OCI-LY7 (cell line): Measurements from ENCODE around the gene DDX11. TPM values are rescaled to one million over a fixed set of nuclear protein-coding genes. Genes with fewer than 3 reads are reported as not detected.
"Not testable (repeated sequence)": the region's sequence is repeated elsewhere in the genome, so short reads cannot be mapped to it uniquely, and the experiment has no call there.

ENCODE experiments used
- BruUV-seq: library from RNA; stranded (reverse); fragments of 400-500 nt; replicated peaks from 2 replicates; lab custom pipeline; 2021; lab: Mats Ljungman, UMichigan
- CTCF ChIA-PET: fragments of 300-600 bp; sonication (Branson Sonifier 250); formaldehyde crosslinking; loops from one replicate; lab custom pipeline; 2022; ENCODE audit warnings: antibody characterized with exemption; ENCODE audit not compliant: unreplicated experiment; lab: Charles Lee
- POLR2A ChIA-PET: fragments of 300-600 bp; sonication (Branson Sonifier 250); formaldehyde crosslinking; loops from one replicate; lab custom pipeline; 2022; ENCODE audit warnings: antibody characterized with exemption; lab: Charles Lee
- DNase-seq: peaks from one replicate; pipeline ENCODE4 v3.0.0-alpha.2; 2015; ENCODE audit warnings: low spot score
- H2AFZ ChIP-seq: fragments of 200-600 bp; sonication (generic), shearing (Covaris generic); 2 replicates; pipeline ENCODE4 v1.6.1; 2014; ENCODE audit warnings: mild to moderate bottlenecking, antibody characterized with exemption, low read length, moderate library complexity
- H3K27ac ChIP-seq: fragments of 200-600 bp; sonication (generic); 2 replicates; pipeline ENCODE4 v1.5.1; 2014; ENCODE audit warnings: mixed run types, low read depth, mild to moderate bottlenecking, moderate library complexity, low read length, inconsistent platforms; ENCODE audit not compliant: poor library complexity, severe bottlenecking
- H3K36me3 ChIP-seq: fragments of 200-600 bp; sonication (generic); 2 replicates; pipeline ENCODE4 v1.6.1; 2014; ENCODE audit warnings: mild to moderate bottlenecking, antibody characterized with exemption, low read length, moderate library complexity, mixed read lengths; ENCODE audit not compliant: insufficient read depth
- H3K4me1 ChIP-seq: fragments of 200-600 bp; sonication (generic); 2 replicates; pipeline ENCODE4 v1.5.1; 2014; ENCODE audit warnings: mild to moderate bottlenecking, low read length; ENCODE audit not compliant: insufficient read depth, poor library complexity, severe bottlenecking
- H3K4me2 ChIP-seq: fragments of 200-600 bp; sonication (generic); 2 replicates; pipeline ENCODE4 v1.6.1; 2014; ENCODE audit warnings: mild to moderate bottlenecking, low read length
- H3K4me3 ChIP-seq: fragments of 200-600 bp; sonication (generic); 2 replicates; pipeline ENCODE4 v1.5.1; 2014; ENCODE audit warnings: mild to moderate bottlenecking, low read depth, low read length; ENCODE audit not compliant: poor library complexity, severe bottlenecking
- H3K79me2 ChIP-seq: fragments of 200-600 bp; sonication (generic); 2 replicates; pipeline ENCODE4 v1.6.1; 2016; ENCODE audit warnings: low read depth, mild to moderate bottlenecking, low read length, moderate library complexity, mixed read lengths; ENCODE audit not compliant: insufficient read depth
- H3K9me2 ChIP-seq: fragments of 200-600 bp; sonication (generic); 2 replicates; pipeline ENCODE4 v1.6.1; 2016; ENCODE audit warnings: mild to moderate bottlenecking, low read length, mixed read lengths; ENCODE audit not compliant: insufficient read depth
- H3K9me3 ChIP-seq: fragments of 200-600 bp; sonication (generic); 2 replicates; pipeline ENCODE4 v1.6.1; 2014; ENCODE audit warnings: mild to moderate bottlenecking, mixed run types, low read length, mixed read lengths
- H4K20me1 ChIP-seq: fragments of 200-600 bp; sonication (generic); 2 replicates; pipeline ENCODE4 v1.6.1; 2014; ENCODE audit warnings: mild to moderate bottlenecking, antibody characterized with exemption, low read length, moderate library complexity, mixed read lengths; ENCODE audit not compliant: insufficient read depth
- intact Hi-C: fragments of 100-400 bp; cut with micrococcal nuclease; formaldehyde crosslinking; loops from one replicate; pipeline ENCODE4 v1.10.0; 2022; ENCODE audit not compliant: unreplicated experiment
- total RNA-seq, 2 experiments: library from RNA; depleted of rRNA in 1 of 2; stranded (reverse); fragments of >200 nt in 1 of 2; shearing (Covaris generic) in 1 of 2; gene quantifications; 2 replicates each; pipeline ENCODE4 v1.2.3, GENCODE V29; 2014 to 2022

The DDX11 gene
- total RNA-seq, 2 experiments from 2014 or later = 189 to 262 TPM

DNA sequence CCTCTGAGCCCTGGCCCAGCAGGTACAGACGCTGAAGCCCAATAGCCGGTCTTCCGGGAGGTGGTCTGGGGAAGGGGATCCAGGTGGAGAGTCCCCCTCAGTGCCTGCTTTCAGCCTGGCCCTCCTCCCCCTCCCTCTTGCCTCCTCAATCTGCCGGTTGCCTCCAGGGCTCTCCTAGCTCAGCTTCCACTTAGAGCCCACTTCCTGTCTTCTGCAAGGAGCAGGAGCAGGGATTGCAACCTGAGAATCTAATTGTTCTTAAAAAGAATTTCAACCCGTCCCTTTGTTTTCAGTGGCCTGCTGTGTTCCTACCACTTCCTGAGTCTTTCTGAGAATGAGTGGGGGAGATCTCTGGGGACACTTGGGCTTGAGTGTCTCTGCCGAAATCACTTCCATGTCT is 6.6 kb downstream of the DDX11 start:
- H3K36me3 ChIP-seq = peaks cover 38% of the 10 kb centered on the region
- peaks cover 27% of the 10 kb centered on the region for H3K79me2 ChIP-seq
- H2AFZ ChIP-seq, CTCF ChIA-PET, H4K20me1 ChIP-seq, intact Hi-C loops, DNase-seq, H3K4me2 ChIP-seq, H3K27ac ChIP-seq, POLR2A ChIA-PET, H3K9me2 ChIP-seq, H3K4me3 ChIP-seq, H3K9me3 ChIP-seq, BruUV-seq: not testable (repeated sequence)
- peaks cover 10% of the 10 kb centered on the region for H3K4me1 ChIP-seq

DNA sequence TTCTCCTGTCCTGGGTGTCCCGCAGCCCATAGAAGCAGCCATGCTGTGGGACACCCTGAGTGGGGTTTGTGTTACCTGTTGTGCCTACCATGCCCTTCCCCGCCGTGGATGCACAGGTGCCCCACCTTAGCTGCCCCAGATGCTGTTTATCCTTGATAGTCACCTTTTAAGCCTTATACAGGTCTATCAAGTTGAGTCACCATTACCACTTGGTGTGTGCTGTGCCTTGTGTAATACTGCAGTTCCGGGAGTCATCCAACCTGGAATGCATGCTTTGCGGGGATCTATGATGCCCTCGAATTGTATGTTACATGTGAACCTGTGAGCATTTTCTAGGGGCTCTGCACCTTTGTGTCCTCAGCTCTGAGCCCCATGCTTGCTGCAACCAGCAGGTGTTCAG is 7.6 kb downstream of the DDX11 start:
- POLR2A ChIA-PET, BruUV-seq: not testable (repeated sequence)

DNA sequence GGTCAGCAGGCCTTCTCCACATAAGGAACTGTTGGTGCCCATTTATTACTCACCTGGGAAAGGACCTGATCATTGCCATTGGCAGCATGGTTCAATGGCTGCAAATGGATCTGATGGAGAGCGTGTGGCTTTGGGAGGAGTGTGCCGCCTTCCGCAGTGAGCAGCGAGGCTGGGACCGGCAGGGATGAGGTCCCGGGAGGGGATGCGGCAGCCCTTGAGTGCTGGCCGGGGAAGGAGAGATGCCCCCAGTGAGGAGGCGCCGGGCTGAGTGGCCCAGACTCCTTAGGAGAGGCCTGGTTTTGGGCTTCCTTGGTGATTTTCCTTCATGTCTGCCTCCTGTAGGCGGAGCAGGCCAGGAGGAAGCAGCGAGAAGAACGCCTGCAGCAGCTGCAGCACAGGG is 10.6 kb downstream of the DDX11 start:
- intact Hi-C loops, H3K4me2 ChIP-seq, H3K27ac ChIP-seq, H2AFZ ChIP-seq, BruUV-seq, H3K9me2 ChIP-seq, POLR2A ChIA-PET, H3K9me3 ChIP-seq, H3K4me1 ChIP-seq, H3K4me3 ChIP-seq, DNase-seq, H3K79me2 ChIP-seq, H4K20me1 ChIP-seq, CTCF ChIA-PET: not testable (repeated sequence)
- peaks cover 46% of the 10 kb centered on the region for H3K36me3 ChIP-seq

More for the DNA sequence above, 7.6 kb downstream of the DDX11 start:
- intact Hi-C loops, H3K4me2 ChIP-seq, DNase-seq, H4K20me1 ChIP-seq, H3K9me2 ChIP-seq, H3K4me3 ChIP-seq, H3K9me3 ChIP-seq, H3K4me1 ChIP-seq, H3K27ac ChIP-seq, CTCF ChIA-PET, H2AFZ ChIP-seq: not testable (repeated sequence)
- Histone ChIP-seq H3K36me3 (peaks cover 37% of the 10 kb centered on the region), H3K79me2 (peaks cover 17% of the 10 kb centered on the region)

- H3K79me2 ChIP-seq, H3K27ac ChIP-seq, POLR2A ChIA-PET, intact Hi-C loops, H3K9me3 ChIP-seq, DNase-seq, H3K4me2 ChIP-seq, H3K4me3 ChIP-seq, CTCF ChIA-PET, BruUV-seq, H4K20me1 ChIP-seq, H3K4me1 ChIP-seq, H3K9me2 ChIP-seq, H2AFZ ChIP-seq: not testable (repeated sequence)
- H3K36me3 ChIP-seq = peaks cover 50% of the 10 kb centered on the region
These were observed 12.4 kb downstream of the DDX11 start for GRCh38 chr12:31086032-31086431.

DNA sequence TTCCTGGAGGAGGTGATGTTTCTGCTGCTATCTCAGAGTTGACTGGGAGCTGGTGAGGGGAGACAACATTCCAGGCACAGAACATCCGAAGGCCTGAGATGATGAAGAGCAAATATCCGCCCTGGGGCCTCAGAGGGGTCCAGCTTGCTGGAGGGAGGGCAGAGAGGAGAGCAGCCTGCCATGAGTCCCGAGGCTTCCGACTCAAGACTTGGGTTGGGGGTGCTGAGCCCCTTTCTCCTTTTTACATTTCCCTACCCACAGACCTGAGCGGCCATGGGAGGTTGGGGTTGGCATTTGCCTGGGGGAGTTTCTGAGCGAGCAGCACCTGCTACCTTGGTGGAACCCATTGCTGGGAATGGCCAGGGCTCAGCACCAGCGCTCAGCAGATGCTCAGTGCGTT is 13.8 kb downstream of the DDX11 start:
- POLR2A ChIA-PET, H3K27ac ChIP-seq, CTCF ChIA-PET, H3K79me2 ChIP-seq, H3K4me1 ChIP-seq, intact Hi-C loops, BruUV-seq, H2AFZ ChIP-seq, H4K20me1 ChIP-seq, H3K4me2 ChIP-seq, H3K9me2 ChIP-seq, H3K9me3 ChIP-seq, H3K4me3 ChIP-seq, DNase-seq: not testable (repeated sequence)
- H3K36me3 ChIP-seq = peaks cover 50% of the 10 kb centered on the region

DNA sequence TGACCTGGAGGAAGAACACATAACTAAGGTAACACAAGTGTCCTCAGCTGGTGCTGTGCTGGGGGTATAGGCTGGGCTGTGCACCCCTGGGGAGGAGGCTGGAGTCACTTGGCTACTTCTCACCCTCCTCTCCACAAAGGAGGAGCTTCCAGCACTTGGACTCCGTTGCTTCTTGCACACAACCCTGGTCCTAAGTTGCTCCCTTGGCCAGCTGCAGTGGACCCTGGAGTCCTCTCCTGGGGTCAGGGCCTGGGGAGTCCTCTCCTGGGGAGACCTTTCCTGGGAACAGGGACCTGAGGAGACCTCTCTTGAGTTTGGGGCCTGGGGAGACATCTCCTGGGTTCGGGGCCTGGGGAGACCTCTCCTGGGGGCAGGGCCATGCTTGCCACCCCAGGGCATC is 14.3 kb downstream of the DDX11 start:
- peaks cover 46% of the 10 kb centered on the region for H3K36me3 ChIP-seq
- H3K9me2 ChIP-seq, H3K4me3 ChIP-seq, BruUV-seq, DNase-seq, POLR2A ChIA-PET, CTCF ChIA-PET, H3K9me3 ChIP-seq, H3K27ac ChIP-seq, H3K4me1 ChIP-seq, H4K20me1 ChIP-seq, H3K4me2 ChIP-seq, intact Hi-C loops, H3K79me2 ChIP-seq, H2AFZ ChIP-seq: not testable (repeated sequence)
